NCI-H2029 (cell line): ENCODE measurements around the gene CPA2.

Source experiments
- DNase-seq: peaks from one replicate; lab custom pipeline; 2025; lab: John Stamatoyannopoulos, UW

CPA2 gene

GRCh38 chr7:130254555-130254954 lies 12.1 kb upstream of the CPA2 start:
- DNase-seq, result no peak

GRCh38 chr7:130256704-130257103 lies 10.0 kb upstream of the CPA2 start:
- no peak for DNase-seq

GRCh38 chr7:130258494-130259078 lies 8.1 kb upstream of the CPA2 start:
- no peak for DNase-seq

GRCh38 chr7:130262448-130262847 lies 4.2 kb upstream of the CPA2 start:
- no peak for DNase-seq

GRCh38 chr7:130263130-130263529 lies 3.5 kb upstream of the CPA2 start:
- no peak for DNase-seq

GRCh38 chr7:130266961-130267321 lies 278 bp downstream of the CPA2 start:
- no peak for DNase-seq

- DNase-seq, result no peak
These were observed 2.0 kb downstream of the CPA2 start for GRCh38 chr7:130268463-130269317.

- DNase-seq, result no peak
These were observed 2.6 kb downstream of the CPA2 start for GRCh38 chr7:130269318-130269694.

GRCh38 chr7:130270947-130271800 lies 4.5 kb downstream of the CPA2 start:
- DNase-seq, result no peak

GRCh38 chr7:130272381-130273080 lies 5.9 kb downstream of the CPA2 start:
- no peak for DNase-seq

- DNase-seq, result peak; percentile 24
These were observed 6.6 kb downstream of the CPA2 start for GRCh38 chr7:130273081-130273932.

- DNase-seq, result no peak
These were observed 7.2 kb downstream of the CPA2 start for GRCh38 chr7:130273933-130274255.

GRCh38 chr7:130274296-130274695 lies 7.6 kb downstream of the CPA2 start:
- DNase-seq, result no peak

- DNase-seq, result no peak
These were observed 8.4 kb downstream of the CPA2 start for GRCh38 chr7:130274983-130275591.

- no peak for DNase-seq
These were observed 9.2 kb downstream of the CPA2 start for GRCh38 chr7:130275826-130276297.

- DNase-seq, result no peak
These were observed 10.4 kb downstream of the CPA2 start for GRCh38 chr7:130276796-130277762.

- no peak for DNase-seq
These were observed 11.3 kb downstream of the CPA2 start for GRCh38 chr7:130277763-130278643.

GRCh38 chr7:130278860-130279259 lies 12.2 kb downstream of the CPA2 start:
- no peak for DNase-seq

- DNase-seq, result no peak
These were observed 12.6 kb downstream of the CPA2 start for GRCh38 chr7:130279286-130279685.
